MM.1S (cell line): Measurements from ENCODE around the gene PRPF31.

Source experiments
- DNase-seq: peaks from one replicate; pipeline ENCODE4 v3.0.0-alpha.2; 2015
- H2AFZ ChIP-seq: fragments of 300-600 bp; sonication (generic); 2 replicates; pipeline ENCODE4 v1.6.0; 2016; ENCODE audit warnings: antibody characterized with exemption, low read length
- H3F3A ChIP-seq: fragments of 300-600 bp; sonication (generic); 2 replicates; pipeline ENCODE4 v1.6.1; 2016; ENCODE audit warnings: mild to moderate bottlenecking, antibody characterized with exemption, low read length, moderate library complexity, mixed read lengths; ENCODE audit not compliant: insufficient read depth
- H3K27ac ChIP-seq: fragments of 300-600 bp; sonication (generic); 2 replicates; pipeline ENCODE4 v1.5.1; 2016; ENCODE audit warnings: mild to moderate bottlenecking, low read length
- H3K27me3 ChIP-seq: fragments of 300-600 bp; sonication (generic); replicated peaks from 2 replicates; pipeline ENCODE4 v1.6.0; 2016; ENCODE audit warnings: low read length; ENCODE audit not compliant: insufficient read depth
- H3K36me3 ChIP-seq: fragments of 300-600 bp; sonication (generic); replicated peaks from 2 replicates; pipeline ENCODE4 v1.6.1; 2016; ENCODE audit warnings: mild to moderate bottlenecking, low read length, mixed read lengths; ENCODE audit not compliant: insufficient read depth
- H3K4me1 ChIP-seq: fragments of 300-600 bp; sonication (generic); 2 replicates; pipeline ENCODE4 v1.6.1; 2016; ENCODE audit warnings: low read length, mixed read lengths
- H3K4me2 ChIP-seq: fragments of 300-600 bp; sonication (generic); 2 replicates; pipeline ENCODE4 v1.6.0; 2016; ENCODE audit warnings: low read depth, low read length
- H3K4me3 ChIP-seq: fragments of 300-600 bp; sonication (generic); 2 replicates; pipeline ENCODE4 v1.5.1; 2016; ENCODE audit warnings: low read length, mixed read lengths
- H3K79me2 ChIP-seq: fragments of 300-600 bp; sonication (generic); 2 replicates; pipeline ENCODE4 v1.6.1; 2016; ENCODE audit warnings: mixed run types, low read length, mixed read lengths
- H3K9ac ChIP-seq: fragments of 300-600 bp; sonication (generic); 2 replicates; pipeline ENCODE4 v1.6.1; 2016; ENCODE audit warnings: low read length, mixed read lengths
- H3K9me2 ChIP-seq: fragments of 300-600 bp; sonication (generic); replicated peaks from 2 replicates; pipeline ENCODE4 v1.6.1; 2016; ENCODE audit warnings: mild to moderate bottlenecking, low read length, mixed read lengths; ENCODE audit not compliant: insufficient read depth
- H3K9me3 ChIP-seq: fragments of 300-600 bp; sonication (generic); replicated peaks from 2 replicates; pipeline ENCODE4 v1.6.1; 2016; ENCODE audit warnings: mild to moderate bottlenecking, low read length, mixed read lengths; ENCODE audit not compliant: insufficient read depth
- H4K20me1 ChIP-seq: fragments of 300-600 bp; sonication (generic); 2 replicates; pipeline ENCODE4 v1.6.1; 2016; ENCODE audit warnings: mild to moderate bottlenecking, low read length, moderate library complexity, mixed read lengths; ENCODE audit not compliant: insufficient read depth
- CTCF ChIP-seq: fragments of 300-600 bp; sonication (generic); IDR thresholded peaks from 2 replicates; pipeline ENCODE4 v1.5.1; 2016; ENCODE audit warnings: antibody characterized with exemption, low read length, mixed read lengths
- EZH2 ChIP-seq: fragments of 300-600 bp; sonication (generic); optimal IDR thresholded peaks from 2 replicates; pipeline ENCODE3; 2017; ENCODE audit warnings: low read depth, mild to moderate bottlenecking, antibody characterized with exemption, low read length, mixed read lengths
- EZH2phosphoT487 ChIP-seq: fragments of 300-600 bp; sonication (generic); IDR thresholded peaks from 2 replicates; pipeline ENCODE4 v1.6.1; 2018; ENCODE audit warnings: antibody characterized with exemption, low read length

The PRPF31 gene

GRCh38 chr19:54173359-54173699 is 57.8 kb downstream of the PRPF31 start:
- no peaks in the 10 kb centered on the region for H4K20me1 ChIP-seq
- H3K4me1 ChIP-seq = peaks cover 1% of the 10 kb centered on the region; the same call in 1 of the 2 replicates
- no peaks in the 10 kb centered on the region for H3K36me3 ChIP-seq
- H2AFZ ChIP-seq = peak overlapping the region; percentile 38; the same call in 1 of the 2 replicates
- no peaks in the 10 kb centered on the region for H3K79me2 ChIP-seq
- H3K4me2 ChIP-seq = peak overlapping the region; percentile 98; the same call in 1 of the 2 replicates
- no peak for DNase-seq
- TF ChIP-seq EZH2 = no peak
- no peak for TF ChIP-seq EZH2phosphoT487
- TF ChIP-seq CTCF = no peak
- no peak overlapping the region for H3K27ac ChIP-seq
- no peak overlapping the region for H3K9ac ChIP-seq
- H3K4me3 ChIP-seq = no peak overlapping the region; the same call in 1 of the 2 replicates
- no peaks in the 10 kb centered on the region for H3K9me2 ChIP-seq
- H3F3A ChIP-seq = no peaks in the 10 kb centered on the region
- H3K9me3 ChIP-seq = no peaks in the 10 kb centered on the region
- H3K27me3 ChIP-seq = no peaks in the 10 kb centered on the region

- Histone ChIP-seq H3F3A (no peaks in the 10 kb centered on the region), H3K27me3 (no peaks in the 10 kb centered on the region), H2AFZ (no peak overlapping the region), H3K4me2 (no peak overlapping the region), H3K36me3 (no peaks in the 10 kb centered on the region), H3K9me3 (no peaks in the 10 kb centered on the region), H4K20me1 (no peaks in the 10 kb centered on the region), H3K9me2 (no peaks in the 10 kb centered on the region), H3K79me2 (no peaks in the 10 kb centered on the region), H3K4me3 (no peak overlapping the region), H3K27ac (no peak overlapping the region), H3K9ac (no peak overlapping the region), H3K4me1 (no peaks in the 10 kb centered on the region)
- no peak for TF ChIP-seq CTCF
- no peak for TF ChIP-seq EZH2
- TF ChIP-seq EZH2phosphoT487 = no peak
- DNase-seq = no peak
Measured at GRCh38 chr19:54173951-54174834, 58.6 kb downstream of the PRPF31 start.

GRCh38 chr19:54178581-54179261 is 63.2 kb downstream of the PRPF31 start:
- DNase-seq = no peak
- H3K4me3 ChIP-seq = no peak overlapping the region
- H3K9me3 ChIP-seq = no peaks in the 10 kb centered on the region
- H3K9ac ChIP-seq = no peak overlapping the region
- H2AFZ ChIP-seq = no peak overlapping the region
- no peaks in the 10 kb centered on the region for H3K27me3 ChIP-seq
- H3K4me2 ChIP-seq = no peak overlapping the region
- no peaks in the 10 kb centered on the region for H4K20me1 ChIP-seq
- no peaks in the 10 kb centered on the region for H3K36me3 ChIP-seq
- H3K27ac ChIP-seq = no peak overlapping the region
- TF ChIP-seq CTCF (no peak), EZH2 (no peak), EZH2phosphoT487 (no peak)
- H3K9me2 ChIP-seq = no peaks in the 10 kb centered on the region
- no peaks in the 10 kb centered on the region for H3K79me2 ChIP-seq
- H3F3A ChIP-seq = no peaks in the 10 kb centered on the region
- no peaks in the 10 kb centered on the region for H3K4me1 ChIP-seq
